ENCODE data around the gene MPV17. TPM values are rescaled to one million over a fixed set of nuclear protein-coding genes. Genes with fewer than 3 reads are reported as not detected.

Gene MPV17
- total and polyA plus RNA-seq, 9 of the 15 experiments (the other 6 are each of a cell fraction or from before 2014, with no cell fraction given) = 54.7 to 140 (median 70.2) TPM

DNA sequence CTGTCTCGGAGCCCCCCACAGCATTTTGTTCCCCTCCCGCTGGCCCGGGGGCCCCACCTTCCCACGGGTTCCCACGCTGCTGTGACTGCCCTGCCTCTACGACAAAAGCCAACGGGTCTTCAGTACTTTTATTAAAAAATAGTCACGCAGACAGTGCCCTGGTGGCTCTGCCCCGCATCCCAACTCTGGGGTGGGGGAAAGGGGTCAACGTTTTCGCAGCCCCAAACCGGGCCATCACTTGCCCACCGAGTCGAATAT lies 15.7 kb downstream of the MPV17 start (continued):
- TF ChIP-seq, protein P1, sequence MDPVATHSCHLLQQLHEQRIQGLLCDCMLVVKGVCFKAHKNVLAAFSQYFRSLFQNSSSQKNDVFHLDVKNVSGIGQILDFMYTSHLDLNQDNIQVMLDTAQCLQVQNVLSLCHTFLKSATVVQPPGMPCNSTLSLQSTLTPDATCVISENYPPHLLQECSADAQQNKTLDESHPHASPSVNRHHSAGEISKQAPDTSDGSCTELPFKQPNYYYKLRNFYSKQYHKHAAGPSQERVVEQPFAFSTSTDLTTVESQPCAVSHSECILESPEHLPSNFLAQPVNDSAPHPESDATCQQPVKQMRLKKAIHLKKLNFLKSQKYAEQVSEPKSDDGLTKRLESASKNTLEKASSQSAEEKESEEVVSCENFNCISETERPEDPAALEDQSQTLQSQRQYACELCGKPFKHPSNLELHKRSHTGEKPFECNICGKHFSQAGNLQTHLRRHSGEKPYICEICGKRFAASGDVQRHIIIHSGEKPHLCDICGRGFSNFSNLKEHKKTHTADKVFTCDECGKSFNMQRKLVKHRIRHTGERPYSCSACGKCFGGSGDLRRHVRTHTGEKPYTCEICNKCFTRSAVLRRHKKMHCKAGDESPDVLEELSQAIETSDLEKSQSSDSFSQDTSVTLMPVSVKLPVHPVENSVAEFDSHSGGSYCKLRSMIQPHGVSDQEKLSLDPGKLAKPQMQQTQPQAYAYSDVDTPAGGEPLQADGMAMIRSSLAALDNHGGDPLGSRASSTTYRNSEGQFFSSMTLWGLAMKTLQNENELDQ (CRISPR knock-in tag; IDR thresholded peaks at IDR 0.05; ENCODE audit: borderline replicate concordance) = no peak
- TF ChIP-seq POLR3G (IDR thresholded peaks at IDR 0.05; ENCODE audit: extremely low read depth, insufficient read length, insufficient replicate concordance) (no peak), ETV1 (tag; conservative IDR thresholded peaks at IDR 0.05; ENCODE audit: low read depth) (no peak)

DNA sequence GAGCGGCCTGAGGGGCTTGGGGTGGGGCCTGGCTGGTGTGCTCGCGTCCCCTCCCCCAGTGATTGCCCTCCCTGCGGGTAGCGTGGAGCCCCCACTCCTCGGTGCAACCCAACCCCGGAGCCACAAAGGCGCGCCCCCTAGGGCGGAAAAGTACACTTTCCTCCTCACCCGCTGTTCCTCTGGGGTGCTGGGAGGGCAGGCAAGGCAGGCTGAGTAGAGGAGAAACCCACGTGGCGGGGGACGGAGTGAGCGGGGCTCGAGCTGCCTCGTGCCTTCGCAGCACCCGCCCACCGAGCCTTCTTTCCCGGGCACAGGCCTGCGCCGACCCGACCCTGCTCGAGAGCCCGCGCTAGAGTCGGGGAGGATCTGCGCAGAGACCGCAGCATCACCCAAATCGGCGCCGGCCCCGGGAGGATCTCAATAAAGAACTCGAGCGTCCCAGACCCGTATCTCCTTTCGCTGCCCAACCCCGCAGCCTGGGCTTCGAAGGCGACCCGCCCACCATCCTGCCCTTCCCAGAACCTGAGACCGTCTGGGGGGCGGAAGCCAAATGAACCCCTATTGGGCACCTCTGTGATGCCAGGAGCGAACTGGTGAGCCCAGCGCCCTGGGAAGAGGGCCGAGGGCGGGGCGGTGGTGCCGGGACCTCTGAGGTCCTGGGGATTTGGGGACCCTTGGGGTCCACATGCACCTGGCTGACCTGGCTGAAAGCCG lies 16.2 kb downstream of the MPV17 start:
- CTCF ChIA-PET (ENCODE audit: low intra/inter-chr PET ratio) = no interaction called here
- no peak for ATAC-seq
- Histone ChIP-seq H3K9me1 (ENCODE audit: control insufficient read depth, insufficient read depth, low read length) (no peaks in the 10 kb centered on the region), H3K4me1 (replicated peaks in 1 of 2; ENCODE audit: control insufficient read depth in 2 of 2, insufficient read depth in 2 of 2, low read length in 2 of 2) (peaks cover 0 to 8% of the 10 kb centered on the region in 2 experiments; a peak in 2 of 5 replicates), H3K4me3 (no peak overlapping the region), H3K27me3 (ENCODE audit: control insufficient read depth in 2 of 2, insufficient read depth in 2 of 2, low read length in 2 of 2) (no peaks in the 10 kb centered on the region), H3K4me2 (ENCODE audit: insufficient read depth, low read length) (no peak overlapping the region), H4K20me1 (replicated peaks; ENCODE audit: control insufficient read depth, insufficient read depth, low read length) (no peaks in the 10 kb centered on the region), H3K9ac (ENCODE audit: insufficient read depth in 1 of 2, low read depth in 2 of 2, low read length in 2 of 2) (no peak overlapping the region), H3K27ac (ENCODE audit: extremely low read depth, low read depth, low read length) (no peak overlapping the region), H2AFZ (ENCODE audit: low read depth, low read length) (no peak overlapping the region), H3K36me3 (ENCODE audit: control insufficient read depth, insufficient read depth, low read length) (peaks cover 20% of the 10 kb centered on the region; the same call in 2 of the 3 replicates), H3K79me2 (ENCODE audit: control insufficient read depth, insufficient read depth, low read length) (no peaks in the 10 kb centered on the region), H3K9me3 (replicated peaks; ENCODE audit: control insufficient read depth, insufficient read depth, low read depth, low read length) (no peaks in the 10 kb centered on the region)
- 93% methylated on average over 17 of the region's 51 CpGs for WGBS (ENCODE audit: insufficient coverage, low coverage, missing lambda C conversion rate)
- POLR2A ChIA-PET = interaction anchor here (1.0 kb wide), 1 partner anchor 179 kb away, joined by 3 read pairs; no protein-coding TSS in a partner anchor
- FAIRE-seq = no peak
- TF ChIP-seq TAF15 (IDR thresholded peaks at IDR 0.05; ENCODE audit: low read depth, low read length) (no peak), NUFIP1 (IDR thresholded peaks at IDR 0.05; ENCODE audit: partially characterized antibody) (no peak), ZNF24 (IDR thresholded peaks at IDR 0.05) (no peak), ZKSCAN3 (CRISPR knock-in tag; IDR thresholded peaks at IDR 0.05) (no peak), POLR2G (IDR thresholded peaks at IDR 0.05; ENCODE audit: low read depth, low read length) (peak; percentile 36; the same call in 1 of the 2 replicates)
- TF ChIP-seq, protein P2, sequence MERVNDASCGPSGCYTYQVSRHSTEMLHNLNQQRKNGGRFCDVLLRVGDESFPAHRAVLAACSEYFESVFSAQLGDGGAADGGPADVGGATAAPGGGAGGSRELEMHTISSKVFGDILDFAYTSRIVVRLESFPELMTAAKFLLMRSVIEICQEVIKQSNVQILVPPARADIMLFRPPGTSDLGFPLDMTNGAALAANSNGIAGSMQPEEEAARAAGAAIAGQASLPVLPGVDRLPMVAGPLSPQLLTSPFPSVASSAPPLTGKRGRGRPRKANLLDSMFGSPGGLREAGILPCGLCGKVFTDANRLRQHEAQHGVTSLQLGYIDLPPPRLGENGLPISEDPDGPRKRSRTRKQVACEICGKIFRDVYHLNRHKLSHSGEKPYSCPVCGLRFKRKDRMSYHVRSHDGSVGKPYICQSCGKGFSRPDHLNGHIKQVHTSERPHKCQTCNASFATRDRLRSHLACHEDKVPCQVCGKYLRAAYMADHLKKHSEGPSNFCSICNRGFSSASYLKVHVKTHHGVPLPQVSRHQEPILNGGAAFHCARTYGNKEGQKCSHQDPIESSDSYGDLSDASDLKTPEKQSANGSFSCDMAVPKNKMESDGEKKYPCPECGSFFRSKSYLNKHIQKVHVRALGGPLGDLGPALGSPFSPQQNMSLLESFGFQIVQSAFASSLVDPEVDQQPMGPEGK (CRISPR knock-in tag; IDR thresholded peaks at IDR 0.05; ENCODE audit: borderline replicate concordance) = no peak
- in situ Hi-C loops (cut with MboI) (no loop called here), intact Hi-C loops (cut with micrococcal nuclease) (no loop called here)
- no peak for DNase-seq (ENCODE audit: extremely low read depth in 1 of 4, low spot score in 3 of 4)
- BruUV-seq (replicated peaks) = no TSS peak

All from K562 (cell line).